Endodermal cell (in vitro differentiated cells): ENCODE results near the gene EPHB1. TPM values are rescaled to one million over a fixed set of nuclear protein-coding genes. Genes with fewer than 3 reads are reported as not detected.

Experiments
- DNase-seq: peaks from one replicate; pipeline ENCODE4 v3.0.0-alpha.2; 2017
- H3K27ac ChIP-seq: 2 replicates; pipeline ENCODE4 v1.5.1; 2013; ENCODE audit warnings: mild to moderate bottlenecking, low read depth, low read length, moderate library complexity
- H3K27me3 ChIP-seq: 2 replicates; pipeline ENCODE4 v1.6.1; 2013; ENCODE audit warnings: mild to moderate bottlenecking, low read length, moderate library complexity; ENCODE audit not compliant: insufficient read depth, control insufficient read depth, poor library complexity, severe bottlenecking
- H3K36me3 ChIP-seq: 2 replicates; pipeline ENCODE4 v1.7.0; 2013; ENCODE audit warnings: mild to moderate bottlenecking, low read length, moderate library complexity; ENCODE audit not compliant: control insufficient read depth, insufficient read depth
- H3K4me1 ChIP-seq: one replicate; pipeline ENCODE4 v1.7.0; 2013; ENCODE audit warnings: low read length; ENCODE audit not compliant: control insufficient read depth, insufficient read depth
- H3K4me3 ChIP-seq: 2 replicates; pipeline ENCODE4 v1.5.1; 2013; ENCODE audit warnings: mild to moderate bottlenecking, low read length, moderate library complexity
- H3K9ac ChIP-seq: 2 replicates; pipeline ENCODE4 v1.6.1; 2013; ENCODE audit warnings: mild to moderate bottlenecking, low read length, moderate library complexity; ENCODE audit not compliant: poor library complexity, severe bottlenecking; ENCODE audit errors: extremely low read depth
- H3K9me3 ChIP-seq: 2 replicates; pipeline ENCODE4 v1.6.1; 2013; ENCODE audit warnings: mild to moderate bottlenecking, low read length, moderate library complexity; ENCODE audit not compliant: control insufficient read depth
- H3K27ac Mint-ChIP-seq: 2 replicates; pipeline ENCODE4 v1.8.0; 2020; ENCODE audit warnings: mixed read lengths
- H3K27me3 Mint-ChIP-seq: 2 replicates; pipeline ENCODE4 v1.8.0; 2021; ENCODE audit warnings: mild to moderate bottlenecking, mixed read lengths; ENCODE audit not compliant: insufficient read depth
- H3K36me3 Mint-ChIP-seq: 2 replicates; pipeline ENCODE4 v1.8.0; 2020; ENCODE audit warnings: low read depth, mixed read lengths
- H3K4me1 Mint-ChIP-seq: 2 replicates; pipeline ENCODE4 v1.8.0; 2020; ENCODE audit warnings: mixed read lengths
- H3K4me3 Mint-ChIP-seq: 2 replicates; pipeline ENCODE4 v1.8.0; 2020; ENCODE audit warnings: mild to moderate bottlenecking, moderate library complexity, mixed read lengths
- H3K9me3 Mint-ChIP-seq: 2 replicates; pipeline ENCODE4 v1.8.0; 2020; ENCODE audit warnings: mild to moderate bottlenecking, mixed read lengths
- CTCF ChIP-seq: fragments of 200-600 bp; sonication (generic); conservative IDR thresholded peaks from 2 replicates; pipeline ENCODE4 v1.5.0; 2021; ENCODE audit warnings: antibody characterized with exemption, mild to moderate bottlenecking
- WGBS, 2 experiments: methylation state at CpG; one replicate each; pipeline versions ENCODE4 v1.1.5 to v1.1.7; 2013; ENCODE audit warnings: missing lambda C conversion rate in 2 of 2, mixed read lengths in 1 of 2; ENCODE audit not compliant: insufficient coverage in 1 of 2, insufficient read length in 1 of 2; 5-methylcytosine and 5-hydroxymethylcytosine counted together
- total RNA-seq, 2 donors: library from RNA; stranded (reverse); fragmentation: NEBNext Ultra II Directional in 1 of 2; extraction: Animal tissue kit (Norgen Biotek cat#: 25700) in 1 of 2; gene quantifications; 2 replicates in 1 of 2; 3 replicates in 1 of 2; pipeline ENCODE4 v1.2.1, GENCODE V29; 2021

Gene EPHB1
- total RNA-seq, 2 donors from 2014 or later: 2.9 to 3.6 TPM

DNA sequence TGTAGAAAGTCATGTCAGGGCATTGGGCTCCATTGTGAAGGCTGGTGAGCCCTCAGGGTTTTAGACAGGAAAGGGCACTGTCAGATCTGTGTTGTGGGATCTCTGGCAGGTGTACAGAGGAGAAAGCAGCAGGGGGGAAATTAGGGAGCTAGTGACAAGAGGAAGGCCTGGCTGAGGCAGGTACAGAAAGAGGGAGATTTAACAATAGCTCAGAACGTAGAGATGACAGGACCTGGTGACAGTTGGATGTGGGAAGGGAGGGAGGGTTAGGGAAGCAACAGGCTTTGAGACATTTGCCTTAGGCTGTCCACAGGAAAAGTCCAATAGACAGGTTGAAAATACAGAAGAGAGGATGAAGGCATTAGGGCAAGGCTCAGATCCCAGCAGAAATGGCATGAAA lies 288.1 kb downstream of the EPHB1 start:
- Histone ChIP-seq H3K4me3 (no peak overlapping the region), H3K27ac (no peak overlapping the region), H3K36me3 (no peaks in the 10 kb centered on the region), H3K4me1 (no peaks in the 10 kb centered on the region), H3K9ac (no peak overlapping the region), H3K9me3 (no peaks in the 10 kb centered on the region), H3K27me3 (peaks cover 16% of the 10 kb centered on the region)
- Mint-ChIP-seq H3K27me3 (peaks cover 23% of the 10 kb centered on the region), H3K4me3 (no peak overlapping the region), H3K4me1 (no peaks in the 10 kb centered on the region), H3K36me3 (no peaks in the 10 kb centered on the region), H3K9me3 (no peaks in the 10 kb centered on the region), H3K27ac (no peak overlapping the region)
- DNase-seq: no peak
- 55 to 68% methylated on average over 1 of the region's 1 CpG for WGBS, 2 experiments
- no peak for TF ChIP-seq CTCF

GRCh38 chr3:135083756-135084155 lies 288.7 kb downstream of the EPHB1 start:
- no peak overlapping the region for H3K27ac Mint-ChIP-seq
- H3K4me3 Mint-ChIP-seq: no peak overlapping the region
- H3K27me3 Mint-ChIP-seq: peaks cover 23% of the 10 kb centered on the region
- Histone ChIP-seq H3K36me3 (no peaks in the 10 kb centered on the region), H3K27ac (no peak overlapping the region), H3K9me3 (no peaks in the 10 kb centered on the region), H3K9ac (no peak overlapping the region), H3K27me3 (peaks cover 16% of the 10 kb centered on the region), H3K4me3 (no peak overlapping the region), H3K4me1 (no peaks in the 10 kb centered on the region)
- H3K36me3 Mint-ChIP-seq: no peaks in the 10 kb centered on the region
- no peaks in the 10 kb centered on the region for H3K4me1 Mint-ChIP-seq
- TF ChIP-seq CTCF: no peak
- WGBS, 2 experiments: 92 to 100% methylated on average over 1 of the region's 1 CpG
- DNase-seq: no peak
- H3K9me3 Mint-ChIP-seq: no peaks in the 10 kb centered on the region

DNA sequence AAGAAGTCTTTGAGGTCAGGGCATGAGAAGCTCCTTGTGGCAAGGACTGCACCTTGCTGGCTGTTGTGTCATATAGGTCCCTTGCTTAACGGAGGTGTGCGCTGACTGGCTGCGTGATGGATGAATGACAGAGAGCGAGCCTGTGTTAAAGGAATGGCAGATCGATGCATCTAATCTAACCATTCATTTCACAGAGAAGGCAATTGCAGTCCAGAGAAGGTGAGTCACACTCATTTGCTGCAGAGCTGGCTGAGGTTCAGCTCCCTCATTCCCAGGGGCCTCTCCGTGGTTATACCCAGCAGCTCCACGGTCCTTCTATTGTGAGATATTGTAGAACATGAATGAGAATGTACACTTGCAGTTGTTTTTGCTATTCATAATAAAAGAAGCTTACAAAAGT lies 289.3 kb downstream of the EPHB1 start:
- no peak overlapping the region for H3K27ac Mint-ChIP-seq
- no peaks in the 10 kb centered on the region for H3K36me3 Mint-ChIP-seq
- 79 to 96% methylated on average over 4 to 7 of the region's 7 CpGs for WGBS, 2 experiments

More for the DNA sequence above, 289.3 kb downstream of the EPHB1 start:
- H3K9ac ChIP-seq: no peak overlapping the region
- no peak overlapping the region for H3K27ac ChIP-seq
- no peak for DNase-seq
- H3K9me3 Mint-ChIP-seq: no peaks in the 10 kb centered on the region
- H3K27me3 Mint-ChIP-seq: peaks cover 23% of the 10 kb centered on the region
- H3K36me3 ChIP-seq: no peaks in the 10 kb centered on the region
- H3K4me3 ChIP-seq: no peak overlapping the region
- peaks cover under 1% of the 10 kb centered on the region for H3K4me1 Mint-ChIP-seq
- H3K4me1 ChIP-seq: peaks cover 2% of the 10 kb centered on the region
- no peak overlapping the region for H3K4me3 Mint-ChIP-seq
- no peaks in the 10 kb centered on the region for H3K9me3 ChIP-seq
- no peak for TF ChIP-seq CTCF
- peaks cover 12% of the 10 kb centered on the region for H3K27me3 ChIP-seq
